Astrocyte of the cerebellum (primary cell): ENCODE data around the gene MNS1.
"Not testable (repeated sequence)": the region's sequence is repeated elsewhere in the genome, so short reads cannot be mapped to it uniquely, and the experiment has no call there.

Source experiments
- DNase-seq: peaks from one replicate; pipeline ENCODE4 v3.0.0-alpha.2; 2011; ENCODE audit warnings: low read depth
- H3K4me3 ChIP-seq: 2 replicates; pipeline ENCODE4 v1.5.1; 2011; ENCODE audit warnings: mild to moderate bottlenecking, low read depth, low read length, moderate library complexity
- in situ Hi-C: cut with HindIII; loops from 2 replicates; pipeline ENCODE4 v1.10.0; 2017; ENCODE audit warnings: low sequenced_read_pairs
- TF ChIP-seq, protein P1 (sequence below): IDR thresholded peaks from 2 replicates; pipeline ENCODE4 v1.5.1; 2012; ENCODE audit warnings: low read length, low read depth, moderate library complexity, mild to moderate bottlenecking; ENCODE audit errors: missing control alignments

Gene MNS1

DNA sequence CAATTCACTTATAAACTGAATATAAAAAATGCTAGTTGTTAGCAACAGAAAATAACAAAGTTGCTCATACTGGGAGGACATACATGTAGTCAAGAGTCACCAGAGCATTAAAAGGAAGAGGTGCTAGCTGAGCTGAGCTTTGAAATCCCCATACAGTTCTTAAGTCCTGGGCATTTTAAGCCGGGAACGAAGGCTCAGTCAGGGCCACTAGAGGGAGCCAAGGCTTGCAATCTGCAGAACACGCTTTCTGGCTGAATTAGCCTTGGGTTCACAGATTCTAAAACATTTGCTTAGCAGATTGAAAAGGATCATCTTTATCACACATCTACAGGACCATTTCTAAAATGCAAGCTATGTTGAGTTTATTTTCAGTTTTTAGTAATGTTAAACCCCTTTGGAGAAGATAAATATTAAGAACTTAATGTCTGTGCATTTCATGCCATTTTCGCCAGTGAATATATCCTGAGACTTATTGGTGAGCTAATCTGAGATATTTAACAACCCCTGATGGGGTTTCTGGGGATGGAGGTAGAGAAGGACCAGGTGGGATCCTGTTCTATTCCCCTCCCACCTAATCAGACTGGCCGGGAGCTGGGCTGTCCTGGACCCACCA is 26.3 kb upstream of the MNS1 start:
- in situ Hi-C loops, result loop anchor here (10.0 to 25.0 kb wide), 2 partner anchors 654 to 1021 kb away; no protein-coding TSS in a partner anchor
- DNase-seq, result peak; percentile 74
- TF ChIP-seq, protein P1, sequence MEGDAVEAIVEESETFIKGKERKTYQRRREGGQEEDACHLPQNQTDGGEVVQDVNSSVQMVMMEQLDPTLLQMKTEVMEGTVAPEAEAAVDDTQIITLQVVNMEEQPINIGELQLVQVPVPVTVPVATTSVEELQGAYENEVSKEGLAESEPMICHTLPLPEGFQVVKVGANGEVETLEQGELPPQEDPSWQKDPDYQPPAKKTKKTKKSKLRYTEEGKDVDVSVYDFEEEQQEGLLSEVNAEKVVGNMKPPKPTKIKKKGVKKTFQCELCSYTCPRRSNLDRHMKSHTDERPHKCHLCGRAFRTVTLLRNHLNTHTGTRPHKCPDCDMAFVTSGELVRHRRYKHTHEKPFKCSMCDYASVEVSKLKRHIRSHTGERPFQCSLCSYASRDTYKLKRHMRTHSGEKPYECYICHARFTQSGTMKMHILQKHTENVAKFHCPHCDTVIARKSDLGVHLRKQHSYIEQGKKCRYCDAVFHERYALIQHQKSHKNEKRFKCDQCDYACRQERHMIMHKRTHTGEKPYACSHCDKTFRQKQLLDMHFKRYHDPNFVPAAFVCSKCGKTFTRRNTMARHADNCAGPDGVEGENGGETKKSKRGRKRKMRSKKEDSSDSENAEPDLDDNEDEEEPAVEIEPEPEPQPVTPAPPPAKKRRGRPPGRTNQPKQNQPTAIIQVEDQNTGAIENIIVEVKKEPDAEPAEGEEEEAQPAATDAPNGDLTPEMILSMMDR, result peak; percentile 99
- no peak overlapping the region for H3K4me3 ChIP-seq

DNA sequence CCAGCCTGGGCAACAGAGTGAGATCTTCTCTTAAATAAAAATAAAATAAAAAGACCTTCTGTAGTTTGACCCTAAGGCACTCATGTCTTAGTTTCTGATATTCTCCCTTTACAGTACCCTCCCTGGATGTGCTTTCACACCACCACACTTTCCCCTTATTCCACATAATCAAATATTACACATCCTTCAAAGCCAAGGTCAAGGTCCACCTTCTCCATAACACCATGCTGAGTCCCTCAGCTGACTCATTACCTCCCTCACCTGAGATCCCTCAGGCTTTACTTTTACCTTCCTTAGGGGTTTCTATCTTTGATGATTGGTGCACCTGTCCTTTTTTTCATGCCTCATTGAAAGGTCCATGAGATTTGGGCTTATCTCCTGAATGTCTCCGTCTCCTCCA is 25.5 kb upstream of the MNS1 start:
- TF ChIP-seq, protein P1, result no peak
- no peak for DNase-seq
- in situ Hi-C loops, result loop anchor here (10.0 to 25.0 kb wide), 2 partner anchors 654 to 1022 kb away; no protein-coding TSS in a partner anchor
- no peak overlapping the region for H3K4me3 ChIP-seq

DNA sequence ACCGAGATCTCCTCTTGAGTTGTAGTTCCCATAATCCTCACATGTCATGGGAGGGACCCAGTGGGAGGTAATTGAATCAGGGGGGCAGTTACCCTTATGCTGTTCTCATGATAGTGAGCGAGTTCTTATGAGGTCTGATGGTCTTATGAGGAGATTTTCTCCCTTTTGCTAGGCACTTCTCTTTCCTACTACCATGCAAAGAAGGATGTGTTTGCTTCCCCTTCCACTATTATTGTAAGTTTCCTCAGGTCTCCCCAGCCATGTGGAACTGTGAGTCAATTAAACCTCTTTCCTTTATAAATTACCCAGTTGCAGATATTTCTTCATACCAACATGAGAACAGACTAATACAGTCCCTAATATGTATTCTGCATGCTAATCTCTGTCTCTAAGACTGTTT is 21.3 kb upstream of the MNS1 start:
- in situ Hi-C loops, result loop anchor here (25.0 kb wide), 1 partner anchor 1026 kb away; no protein-coding TSS in a partner anchor
- not testable (repeated sequence) for H3K4me3 ChIP-seq, DNase-seq

DNA sequence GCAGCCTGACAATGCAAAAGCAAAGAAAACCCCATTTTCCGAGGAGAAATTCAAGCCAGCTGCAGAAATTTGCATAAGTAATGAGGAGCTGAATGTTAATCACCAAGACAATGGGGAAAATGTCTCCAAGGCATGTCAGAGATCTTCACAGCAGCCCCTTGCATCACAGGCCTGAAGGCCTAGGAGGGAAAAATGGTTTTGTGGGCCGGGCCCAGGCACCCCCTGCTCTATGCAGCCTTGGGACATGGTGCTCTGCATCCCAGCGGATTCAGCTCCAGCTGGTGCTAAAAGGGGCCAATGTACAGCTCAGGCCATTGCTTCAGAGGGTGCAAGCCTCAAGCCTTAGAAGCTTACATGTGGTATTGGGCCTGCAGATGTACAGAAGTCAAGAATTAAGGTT is 20.5 kb upstream of the MNS1 start:
- H3K4me3 ChIP-seq, DNase-seq: not testable (repeated sequence)
- in situ Hi-C loops, result loop anchor here (25.0 kb wide), 1 partner anchor 1027 kb away; no protein-coding TSS in a partner anchor

DNA sequence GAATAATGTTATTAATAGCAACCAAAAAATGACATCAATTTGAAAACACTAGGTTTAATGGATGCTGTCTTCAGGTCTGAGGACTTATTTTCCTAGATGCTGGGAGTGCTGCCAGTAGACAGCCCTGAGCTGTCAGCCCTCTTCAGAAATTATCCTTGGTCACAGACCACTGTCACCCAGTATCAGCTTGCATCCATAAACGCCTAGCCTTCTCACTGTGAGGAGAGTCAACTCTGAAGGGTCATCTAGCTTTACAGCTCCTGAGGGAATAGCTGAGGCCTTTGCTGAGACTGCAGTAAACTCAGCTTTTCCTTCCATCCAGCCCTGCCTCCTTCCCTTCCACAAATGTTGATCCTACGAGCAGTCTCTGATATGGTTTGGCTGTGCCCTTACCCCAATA is 19.4 kb upstream of the MNS1 start:
- TF ChIP-seq, protein P1, result no peak
- in situ Hi-C loops, result loop anchor here (25.0 kb wide), 1 partner anchor 1028 kb away; no protein-coding TSS in a partner anchor
- H3K4me3 ChIP-seq, result no peak overlapping the region
- DNase-seq, result no peak

DNA sequence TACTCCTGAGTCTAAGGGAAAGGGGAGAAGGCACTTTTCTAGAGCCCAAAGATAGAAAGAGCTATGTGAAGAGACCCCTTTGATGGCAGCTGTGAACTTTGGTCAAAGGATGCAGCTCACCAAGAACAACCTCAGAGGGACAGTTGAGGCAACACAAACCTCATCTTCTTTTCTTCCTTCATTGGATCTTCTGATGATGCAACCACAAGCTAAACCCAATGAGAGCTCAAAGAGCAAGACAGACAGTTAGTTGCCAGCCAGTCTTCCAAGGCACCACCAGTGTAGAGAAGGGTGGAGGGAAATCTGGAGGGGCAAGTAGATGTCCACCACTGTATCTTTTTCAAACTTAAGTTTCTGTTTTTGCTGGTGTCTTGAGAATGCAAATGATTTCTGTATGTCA is 10.4 kb upstream of the MNS1 start:
- H3K4me3 ChIP-seq, result no peak overlapping the region
- TF ChIP-seq, protein P1, result no peak
- no peak for DNase-seq
- in situ Hi-C loops, result loop anchor here (25.0 kb wide), 1 partner anchor 1037 kb away; no protein-coding TSS in a partner anchor

DNA sequence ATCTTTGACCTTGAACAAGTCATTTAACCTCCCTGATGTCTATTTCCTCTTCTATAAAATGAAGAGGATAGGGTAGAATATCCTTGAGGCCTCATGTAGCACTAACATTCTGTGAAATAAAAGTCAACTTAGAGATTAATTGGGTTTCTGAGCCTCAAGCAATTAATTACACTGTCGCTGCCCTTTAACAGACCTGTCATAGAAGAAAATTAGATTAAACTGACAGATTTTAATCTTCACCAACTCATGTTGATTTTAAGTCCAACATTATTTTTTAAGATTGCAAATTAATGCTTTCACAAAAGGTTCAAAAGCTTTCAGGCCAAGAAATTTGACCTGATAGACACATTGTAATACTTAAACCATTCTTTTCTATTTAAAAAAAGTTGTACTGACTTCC is 8.1 kb upstream of the MNS1 start:
- DNase-seq, result no peak
- no peak overlapping the region for H3K4me3 ChIP-seq
- TF ChIP-seq, protein P1, result no peak
- in situ Hi-C loops, result no loop called here
